GM18909 (cell line): ENCODE data around the gene MGRN1.

Experiments
- ATAC-seq: cut with Tn5 transposase; IDR thresholded peaks from one replicate; pipeline ENCODE4 v1.9.1; 2021; ENCODE audit warnings: mild to moderate bottlenecking; ENCODE audit not compliant: unreplicated experiment, poor library complexity

The MGRN1 gene

GRCh38 chr16:4603624-4604170, 20.9 kb upstream of the MGRN1 start:
- ATAC-seq = no peak

- no peak for ATAC-seq
Observed at GRCh38 chr16:4604401-4604800, 20.2 kb upstream of the MGRN1 start.

GRCh38 chr16:4606354-4606753, 18.3 kb upstream of the MGRN1 start:
- no peak for ATAC-seq

- ATAC-seq = no peak
Observed at GRCh38 chr16:4607841-4608703, 16.6 kb upstream of the MGRN1 start.

- no peak for ATAC-seq
Observed at GRCh38 chr16:4608704-4608980, 16.0 kb upstream of the MGRN1 start.

- no peak for ATAC-seq
Observed at GRCh38 chr16:4609200-4610010, 15.2 kb upstream of the MGRN1 start.

- no peak for ATAC-seq
Observed at GRCh38 chr16:4610011-4611005, 14.3 kb upstream of the MGRN1 start.

GRCh38 chr16:4611337-4612021, 13.1 kb upstream of the MGRN1 start:
- no peak for ATAC-seq

GRCh38 chr16:4612474-4612931, 12.1 kb upstream of the MGRN1 start:
- ATAC-seq = no peak

- ATAC-seq = no peak
Observed at GRCh38 chr16:4612977-4613635, 11.5 kb upstream of the MGRN1 start.

- ATAC-seq = no peak
Observed at GRCh38 chr16:4613636-4614570, 10.7 kb upstream of the MGRN1 start.

GRCh38 chr16:4614571-4615383, 9.8 kb upstream of the MGRN1 start, which contains the start of gene UBALD1:
Gene UBALD1 (minus strand): TSS chr16:4614888. CDS start chr16:4614797, 91 bp downstream.
- ATAC-seq = peak; percentile 59

GRCh38 chr16:4615384-4616046, 9.1 kb upstream of the MGRN1 start:
- ATAC-seq = no peak

GRCh38 chr16:4616047-4616811, 8.4 kb upstream of the MGRN1 start:
- peak; percentile 80 for ATAC-seq

GRCh38 chr16:4617880-4618279, 6.7 kb upstream of the MGRN1 start:
- ATAC-seq = no peak
